HepG2 (cell line): ENCODE data around the gene SYDE2. TPM values are rescaled to one million over a fixed set of nuclear protein-coding genes. Genes with fewer than 3 reads are reported as not detected.

ENCODE experiments used
- ATAC-seq: fragments of 200-7000 bp; cut with Tn5 transposase; 3 replicates; pipeline ENCODE4 v1.9.1; 2020; ENCODE audit warnings: mild to moderate bottlenecking, moderate library complexity
- BruUV-seq: library from RNA; stranded (reverse); fragments of 400-500 nt; replicated peaks from 2 replicates; lab custom pipeline; 2021; lab: Mats Ljungman, UMichigan
- CTCF ChIA-PET: fragments of 300-600 bp; formaldehyde crosslinking; extraction: SDS; loops from one replicate; lab custom pipeline; 2021; ENCODE audit warnings: low total read pairs, inconsistent platforms, low intra/inter-chr PET ratio; lab: Yijun Ruan, JAX
- POLR2A ChIA-PET: fragments of 350-600 bp; sonication (Branson Sonifier 250); formaldehyde crosslinking; loops from one replicate; lab custom pipeline; 2020; ENCODE audit warnings: antibody characterized with exemption, inconsistent platforms; lab: Yijun Ruan, JAX
- DNase-seq: peaks from one replicate; pipeline ENCODE4 v3.0.0-alpha.2; 2015; ENCODE audit warnings: low spot score
- FAIRE-seq: peaks from 3 replicates; lab custom pipeline; 2011; peaks lifted over from hg19 to GRCh38; lab: Jason Lieb, UNC
- H2AFZ ChIP-seq: one replicate; pipeline ENCODE4 v1.6.1; 2011; ENCODE audit warnings: low read length, inconsistent platforms
- H3K27ac ChIP-seq: fragments of 300-600 bp; 3 replicates; pipeline ENCODE4 v1.8.0; 2011; ENCODE audit warnings: mixed run types, mild to moderate bottlenecking, mixed read lengths, low read length, inconsistent platforms; ENCODE audit not compliant: insufficient read depth; ENCODE audit errors: extremely low read length
- H3K27me3 ChIP-seq, 2 experiments: fragments of 200-600 bp in 1 of 2; 2 replicates in 1 of 2; 3 replicates in 1 of 2; pipeline versions ENCODE4 v1.6.0 to v1.8.0; 2011; ENCODE audit warnings: low read length in 2 of 2, mild to moderate bottlenecking in 2 of 2, moderate library complexity in 2 of 2, inconsistent platforms in 1 of 2; ENCODE audit not compliant: insufficient read depth in 2 of 2, control insufficient read depth in 1 of 2
- H3K36me3 ChIP-seq, 2 experiments: fragments of 200-600 bp in 1 of 2; replicated peaks in 1 of 2; 2 replicates in 1 of 2; 3 replicates in 1 of 2; pipeline versions ENCODE4 v1.5.1 to v1.8.0; 2011; ENCODE audit warnings: low read length in 2 of 2, inconsistent platforms in 1 of 2; ENCODE audit not compliant: insufficient read depth in 2 of 2, control insufficient read depth in 1 of 2
- H3K4me1 ChIP-seq: 2 replicates; pipeline ENCODE4 v1.5.1; 2012; ENCODE audit warnings: low read length, inconsistent platforms; ENCODE audit not compliant: insufficient read depth
- H3K4me2 ChIP-seq: 2 replicates; pipeline ENCODE4 v1.6.0; 2011; ENCODE audit warnings: low read depth, low read length, inconsistent platforms
- H3K4me3 ChIP-seq, 3 experiments: fragments of 200-600 bp in 1 of 3; sonication (generic), shearing (Covaris generic) in 1 of 3; replicated peaks in 1 of 3; 2 replicates each; pipeline ENCODE4 v1.5.1; 2011 to 2016; ENCODE audit warnings: low read length in 3 of 3, inconsistent platforms in 2 of 3, low read depth in 2 of 3, mild to moderate bottlenecking in 2 of 3, control low read depth in 1 of 3, mixed read lengths in 1 of 3; ENCODE audit not compliant: insufficient read depth in 1 of 3
- H3K79me2 ChIP-seq: one replicate; pipeline ENCODE4 v1.6.1; 2011; ENCODE audit warnings: low read length, inconsistent platforms; ENCODE audit not compliant: insufficient read depth
- H3K9ac ChIP-seq: 2 replicates; pipeline ENCODE4 v1.6.0; 2011; ENCODE audit warnings: mild to moderate bottlenecking, low read depth, low read length, inconsistent platforms; ENCODE audit not compliant: insufficient read depth
- H3K9me3 ChIP-seq: 2 replicates; pipeline ENCODE4 v1.5.1; 2012; ENCODE audit warnings: mild to moderate bottlenecking, low read length
- H4K20me1 ChIP-seq: 2 replicates; pipeline ENCODE4 v1.6.0; 2011; ENCODE audit warnings: inconsistent platforms, mild to moderate bottlenecking, low read length, moderate library complexity; ENCODE audit not compliant: insufficient read depth
- ATF4 ChIP-seq, 2 experiments: fragments of 450-650 bp in 1 of 2; sonication (generic) in 1 of 2; formaldehyde crosslinking; IDR thresholded peaks; 2 replicates each; pipeline versions ENCODE4 v1.5.0 to v1.8.0; 2020 to 2022; ENCODE audit warnings: mild to moderate bottlenecking in 1 of 2, missing genetic modification reagents in 1 of 2
- CERS6 ChIP-seq: sonication (generic); formaldehyde crosslinking; IDR thresholded peaks from 2 replicates; pipeline ENCODE4 v1.5.0; 2020; ENCODE audit warnings: missing genetic modification reagents
- KLF9 ChIP-seq: IDR thresholded peaks from 2 replicates; pipeline ENCODE4 v1.6.1; 2016; ENCODE audit warnings: low read depth
- NRL ChIP-seq: sonication (generic); formaldehyde crosslinking; IDR thresholded peaks from 2 replicates; pipeline ENCODE4 v1.5.0; 2020; ENCODE audit warnings: missing genetic modification reagents, mild to moderate bottlenecking, moderate library complexity, borderline replicate concordance
- SIN3B ChIP-seq: fragments of 150-350 bp; IDR thresholded peaks from 2 replicates; pipeline ENCODE4 v1.6.1; 2014; ENCODE audit warnings: low read length
- TBX3 ChIP-seq: fragments of 450-650 bp; IDR thresholded peaks from 2 replicates; pipeline ENCODE4 v1.6.1; 2017; ENCODE audit warnings: antibody characterized with exemption, mild to moderate bottlenecking, inconsistent platforms, borderline replicate concordance
- ZNF280D ChIP-seq: sonication (generic); formaldehyde crosslinking; IDR thresholded peaks from 2 replicates; pipeline ENCODE4 v1.5.1; 2020; ENCODE audit warnings: mild to moderate bottlenecking, missing genetic modification reagents
- ZNF660 ChIP-seq: sonication (generic); formaldehyde crosslinking; IDR thresholded peaks from 2 replicates; pipeline ENCODE4 v1.5.1; 2020; ENCODE audit warnings: mild to moderate bottlenecking, low read depth, missing genetic modification reagents, borderline replicate concordance
- ZNF781 ChIP-seq: sonication (generic); formaldehyde crosslinking; IDR thresholded peaks from 2 replicates; pipeline ENCODE4 v1.5.1; 2020; ENCODE audit warnings: borderline replicate concordance, mild to moderate bottlenecking, missing genetic modification reagents; ENCODE audit errors: not compliant biosample characterization
- ZSCAN5A ChIP-seq: sonication (generic); formaldehyde crosslinking; IDR thresholded peaks from 2 replicates; pipeline ENCODE4 v1.8.0; 2022; ENCODE audit warnings: mild to moderate bottlenecking, missing genetic modification reagents, borderline replicate concordance
- WGBS: methylation state at CpG from one replicate; pipeline ENCODE4 v1.1.6; 2017; ENCODE audit warnings: low lambda C conversion rate; 5-methylcytosine and 5-hydroxymethylcytosine counted together
- in situ Hi-C: cut with HindIII; loops from 2 replicates; pipeline ENCODE4 v1.10.0; 2017; ENCODE audit warnings: low pct_unique_long_range_greater_than_20kb; ENCODE audit not compliant: extremely low pct_ligation_motif_present
- intact Hi-C: fragments of 100-400 bp; cut with micrococcal nuclease; formaldehyde crosslinking; loops from one replicate; pipeline ENCODE4 v1.10.0; 2022; ENCODE audit not compliant: unreplicated experiment
- polyA plus RNA-seq, 8 experiments: library from polyadenylated mRNA; depleted of rRNA in 3 of 8; stranded (reverse) in 7 of 8; unstranded in 1 of 8; fragments of >200 nt; fragmentation: Illumina TruSeq in 4 of 8; extraction: Trizol in 4 of 8; gene quantifications; 2 replicates each; pipeline versions ENCODE4 v1.2.1 to v1.2.3, GENCODE V29; 2011 to 2016; ENCODE audit warnings: low read depth in 4 of 8, missing spikeins in 1 of 8, mixed read lengths in 1 of 8; ENCODE audit not compliant: insufficient read depth in 1 of 8
- total RNA-seq, 5 experiments: library from RNA; depleted of rRNA; stranded (reverse); fragments of >200 nt; fragmentation: Illumina TruSeq; extraction: Trizol; gene quantifications; 2 replicates each; pipeline ENCODE4 v1.2.3, GENCODE V29; 2016; ENCODE audit warnings: low read depth in 1 of 5

SYDE2 gene
- total and polyA plus RNA-seq, 2 of the 13 experiments (the other 11 are each of a cell fraction or from before 2014, with no cell fraction given): 1.8 to 5.3 TPM

- TF ChIP-seq ZNF660 (CRISPR knock-in tag): no peak
- no peak for TF ChIP-seq ZNF781 (CRISPR knock-in tag)
- TF ChIP-seq ZNF280D (CRISPR knock-in tag): no peak
- TF ChIP-seq SIN3B: no peak
- no peak for TF ChIP-seq CERS6 (CRISPR knock-in tag)
- no peak for TF ChIP-seq NRL
- no peak for TF ChIP-seq KLF9 (CRISPR knock-in tag)
Observed at GRCh38 chr1:85202864-85203255, 2.0 kb upstream of the SYDE2 start (continued).

- no peaks in the 10 kb centered on the region for H4K20me1 ChIP-seq
- DNase-seq (no peak), FAIRE-seq (no peak), ATAC-seq (peak; percentile 1; the same call in 1 of the 3 replicates)
- WGBS: 2% methylated on average over 14 of the region's 14 CpGs
- intact Hi-C loops (no loop called here), in situ Hi-C loops (no loop called here)
- CTCF ChIA-PET: no interaction called here
- H3K4me2 ChIP-seq: peak overlapping the region; percentile 94
- H3K27ac ChIP-seq: peak overlapping the region; percentile 86
- peak overlapping the region; percentile 91 for H3K9ac ChIP-seq
- no peaks in the 10 kb centered on the region for H3K9me3 ChIP-seq
- H3K27me3 ChIP-seq: no peaks in the 10 kb centered on the region; a peak in 1 of 5 replicates
- BruUV-seq: TSS peak; percentile 90
- H3K36me3 ChIP-seq: no peaks in the 10 kb centered on the region
- H3K4me1 ChIP-seq: peaks cover 21% of the 10 kb centered on the region
- peak overlapping the region; percentile 85 to 97 (median 85) for H3K4me3 ChIP-seq
- peak overlapping the region; percentile 59 for H2AFZ ChIP-seq
- POLR2A ChIA-PET: no interaction called here
- H3K79me2 ChIP-seq: peaks cover 25% of the 10 kb centered on the region
- 0 out of 2 replicates have a peak, but pooled peaks have one; percentile 2 for TF ChIP-seq ZSCAN5A
- TF ChIP-seq TBX3: no peak
- TF ChIP-seq ATF4 (CRISPR knock-in tag; IDR thresholded peaks at IDR 0.05): peak in 1 of 2 experiments; percentile 73; a peak in 1 of 4 replicates
Observed at GRCh38 chr1:85202092-85202863, 1.5 kb upstream of the SYDE2 start.
